H1 (cell line): Measurements from ENCODE around the gene CDC42BPB. TPM values are rescaled to one million over a fixed set of nuclear protein-coding genes. Genes with fewer than 3 reads are reported as not detected.

Source experiments
- CTCF ChIA-PET: fragments of 300-600 bp; sonication (Branson Sonifier 250); formaldehyde crosslinking; loops from one replicate; lab custom pipeline; 2021; ENCODE audit not compliant: partially characterized antibody; lab: Charles Lee
- POLR2A ChIA-PET: fragments of 300-600 bp; sonication (Branson Sonifier 250); formaldehyde crosslinking; loops from one replicate; lab custom pipeline; 2021; ENCODE audit warnings: inconsistent platforms; ENCODE audit not compliant: partially characterized antibody; lab: Charles Lee
- DNase-seq, 2 experiments: peaks; one replicate each; pipeline versions ENCODE4 v3.0.0 to v3.0.0-alpha.2; 2010 to 2022; ENCODE audit warnings: low spot score in 2 of 2, low read depth in 1 of 2, mixed read lengths in 1 of 2
- FAIRE-seq: peaks from 2 replicates; lab custom pipeline; 2011; peaks lifted over from hg19 to GRCh38; lab: Jason Lieb, UNC
- H2AFZ ChIP-seq: 2 replicates; pipeline ENCODE4 v1.8.1; 2012; ENCODE audit warnings: low read length, inconsistent platforms
- H2AK5ac ChIP-seq: 2 replicates; pipeline ENCODE4 v1.6.1; 2013; ENCODE audit warnings: low read depth, low read length
- H2BK120ac ChIP-seq: replicated peaks from 2 replicates; pipeline ENCODE3; 2013; ENCODE audit warnings: low read depth, low read length, inconsistent platforms
- H2BK12ac ChIP-seq: 2 replicates; pipeline ENCODE4 v1.6.1; 2013; ENCODE audit warnings: low read depth, low read length
- H2BK15ac ChIP-seq: 2 replicates; pipeline ENCODE4 v1.6.1; 2013; ENCODE audit warnings: low read length
- H2BK20ac ChIP-seq: 2 replicates; pipeline ENCODE4 v1.6.1; 2013; ENCODE audit warnings: low read length
- H2BK5ac ChIP-seq: 2 replicates; pipeline ENCODE4 v1.6.1; 2013; ENCODE audit warnings: low read depth, low read length
- H3K14ac ChIP-seq: 2 replicates; pipeline ENCODE4 v1.6.1; 2013; ENCODE audit warnings: inconsistent platforms; ENCODE audit not compliant: insufficient read length
- H3K18ac ChIP-seq: 2 replicates; pipeline ENCODE4 v1.6.1; 2013; ENCODE audit warnings: low read length; ENCODE audit errors: extremely low read depth
- H3K23ac ChIP-seq: 2 replicates; pipeline ENCODE4 v1.6.1; 2013; ENCODE audit warnings: inconsistent platforms; ENCODE audit not compliant: insufficient read length
- H3K23me2 ChIP-seq: 2 replicates; pipeline ENCODE4 v1.6.1; 2013; ENCODE audit warnings: low read depth, low read length
- H3K27ac ChIP-seq: 2 replicates; pipeline ENCODE4 v1.6.1; 2011; ENCODE audit warnings: low read depth, low read length, inconsistent platforms
- H3K27me3 ChIP-seq, 4 experiments: replicated peaks in 1 of 4; 1 replicate in 1 of 4; 2 replicates in 3 of 4; pipeline versions ENCODE4 v1.6.1 to v1.8.1; 2011 to 2013; ENCODE audit warnings: low read length in 3 of 4, mild to moderate bottlenecking in 3 of 4, inconsistent platforms in 2 of 4, mixed read lengths in 2 of 4, moderate library complexity in 1 of 4; ENCODE audit not compliant: control insufficient read depth in 3 of 4, insufficient read depth in 3 of 4; ENCODE audit errors: extremely low read depth in 1 of 4
- H3K36me3 ChIP-seq, 4 experiments: 2 replicates each; pipeline versions ENCODE4 v1.6.1 to v1.8.1; 2011 to 2013; ENCODE audit warnings: mild to moderate bottlenecking in 4 of 4, low read length in 3 of 4, moderate library complexity in 2 of 4, control low read depth in 1 of 4, inconsistent platforms in 1 of 4; ENCODE audit not compliant: insufficient read depth in 4 of 4, control insufficient read depth in 2 of 4
- H3K4ac ChIP-seq: replicated peaks from 2 replicates; pipeline ENCODE3; 2013; ENCODE audit warnings: low read length, low read depth, mixed read lengths, inconsistent platforms; ENCODE audit not compliant: insufficient read length
- H3K4me1 ChIP-seq, 4 experiments: replicated peaks in 1 of 4; 1 replicate in 1 of 4; 2 replicates in 3 of 4; pipeline versions ENCODE4 v1.6.1 to v1.8.1; 2011 to 2013; ENCODE audit warnings: low read length in 3 of 4, inconsistent platforms in 2 of 4, mixed read lengths in 1 of 4; ENCODE audit not compliant: insufficient read depth in 4 of 4, control insufficient read depth in 3 of 4
- H3K4me2 ChIP-seq, 2 experiments: 2 replicates each; pipeline versions ENCODE4 v1.6.1 to v1.8.1; 2011 to 2013; ENCODE audit warnings: low read depth in 2 of 2, low read length in 2 of 2, control low read depth in 1 of 2, inconsistent platforms in 1 of 2, mild to moderate bottlenecking in 1 of 2; ENCODE audit not compliant: insufficient read depth in 1 of 2
- H3K4me3 ChIP-seq, 4 experiments: fragments of 200-600, 300-600 bp in 1 of 4; sonication (generic), shearing (Covaris generic), sonication (Bioruptor Twin) in 1 of 4; 2 replicates each; pipeline versions ENCODE4 v1.5.1 to v1.8.1; 2011 to 2016; ENCODE audit warnings: low read length in 4 of 4, low read depth in 3 of 4, control low read depth in 2 of 4, inconsistent platforms in 2 of 4, mild to moderate bottlenecking in 2 of 4, mixed read lengths in 1 of 4, moderate library complexity in 1 of 4; ENCODE audit not compliant: insufficient read depth in 2 of 4; ENCODE audit errors: extremely low read depth in 1 of 4
- H3K56ac ChIP-seq: replicated peaks from 2 replicates; pipeline ENCODE3; 2013; ENCODE audit warnings: low read depth, mild to moderate bottlenecking, mixed read lengths, low read length, inconsistent platforms; ENCODE audit not compliant: insufficient read length
- H3K79me1 ChIP-seq: 2 replicates; pipeline ENCODE4 v1.6.1; 2013; ENCODE audit warnings: low read depth, low read length, control low read depth
- H3K79me2 ChIP-seq, 2 experiments: 2 replicates each; pipeline versions ENCODE4 v1.6.1 to v1.8.1; 2012 to 2013; ENCODE audit warnings: low read length in 2 of 2, mild to moderate bottlenecking in 2 of 2, inconsistent platforms in 1 of 2; ENCODE audit not compliant: insufficient read depth in 2 of 2, control insufficient read depth in 1 of 2
- H3K9ac ChIP-seq, 4 experiments: replicated peaks in 1 of 4; 1 replicate in 1 of 4; 2 replicates in 3 of 4; pipeline versions ENCODE4 v1.6.1 to v1.8.1; 2011 to 2013; ENCODE audit warnings: low read depth in 3 of 4, low read length in 3 of 4, control low read depth in 2 of 4, mild to moderate bottlenecking in 2 of 4, moderate library complexity in 2 of 4, inconsistent platforms in 1 of 4; ENCODE audit errors: extremely low read depth in 1 of 4
- H3K9me3 ChIP-seq, 2 experiments: 2 replicates each; pipeline versions ENCODE4 v1.6.1 to v1.8.1; 2012 to 2013; ENCODE audit warnings: mild to moderate bottlenecking in 2 of 2, moderate library complexity in 2 of 2, control low read depth in 1 of 2, inconsistent platforms in 1 of 2, low read depth in 1 of 2, low read length in 1 of 2, mixed read lengths in 1 of 2; ENCODE audit not compliant: insufficient read depth in 2 of 2
- H4K20me1 ChIP-seq, 2 experiments: replicated peaks in 1 of 2; 2 replicates each; pipeline versions ENCODE3 to v1.8.1; 2011 to 2013; ENCODE audit warnings: inconsistent platforms in 2 of 2, low read length in 2 of 2, mild to moderate bottlenecking in 1 of 2; ENCODE audit not compliant: insufficient read depth in 2 of 2, control insufficient read depth in 1 of 2
- H4K5ac ChIP-seq: 2 replicates; pipeline ENCODE4 v1.6.1; 2013; ENCODE audit warnings: low read length, low read depth, mixed read lengths, inconsistent platforms; ENCODE audit not compliant: insufficient read length
- H4K8ac ChIP-seq: 2 replicates; pipeline ENCODE4 v1.8.0; 2013; ENCODE audit warnings: mild to moderate bottlenecking, moderate library complexity, low read length, inconsistent platforms; ENCODE audit not compliant: insufficient read depth; ENCODE audit errors: extremely low read depth
- H4K91ac ChIP-seq: replicated peaks from 2 replicates; pipeline ENCODE3; 2013; ENCODE audit warnings: low read length, mixed read lengths, inconsistent platforms; ENCODE audit not compliant: insufficient read length
- ASH2L ChIP-seq: fragments of 200-600, 300-600 bp; sonication (generic); IDR thresholded peaks from one replicate; pipeline ENCODE4 v1.7.1; 2017; ENCODE audit warnings: low read length
- CTBP2 ChIP-seq: IDR thresholded peaks from 2 replicates; pipeline ENCODE4 v1.7.0; 2011; ENCODE audit warnings: borderline replicate concordance, mild to moderate bottlenecking, moderate library complexity, mixed read lengths, low read length; ENCODE audit not compliant: insufficient read depth, insufficient read length
- EGR1 ChIP-seq: IDR thresholded peaks from 2 replicates; pipeline ENCODE4 v1.6.1; 2011; ENCODE audit warnings: low read depth, low read length, borderline replicate concordance
- EZH2 ChIP-seq: fragments of 200-600 bp; sonication (generic); IDR thresholded peaks from 2 replicates; pipeline ENCODE4 v1.7.1; 2012; ENCODE audit warnings: low read depth, mild to moderate bottlenecking, moderate library complexity, low read length, inconsistent platforms; ENCODE audit not compliant: severe bottlenecking
- GABPA ChIP-seq: IDR thresholded peaks from 2 replicates; pipeline ENCODE4 v1.6.1; 2011; ENCODE audit warnings: mild to moderate bottlenecking, low read length, moderate library complexity, borderline replicate concordance; ENCODE audit not compliant: insufficient read depth
- KDM1A ChIP-seq: fragments of 200-600, 300-600 bp; sonication (generic); IDR thresholded peaks from 2 replicates; pipeline ENCODE4 v1.7.1; 2016; ENCODE audit warnings: mild to moderate bottlenecking, low read length, borderline replicate concordance
- NRF1 ChIP-seq: IDR thresholded peaks from 2 replicates; pipeline ENCODE4 v1.6.1; 2011; ENCODE audit warnings: mild to moderate bottlenecking, low read depth, low read length, improper control_type of control experiment
- POLR2AphosphoS5 ChIP-seq: IDR thresholded peaks from 2 replicates; pipeline ENCODE4 v1.6.1; 2011; ENCODE audit warnings: low read depth, low read length
- RNF2 ChIP-seq: fragments of 200-900, 300-1000 bp; sonication (generic); IDR thresholded peaks from 2 replicates; pipeline ENCODE4 v1.7.1; 2016; ENCODE audit warnings: borderline replicate concordance, low read depth, mild to moderate bottlenecking, antibody characterized with exemption, low read length; ENCODE audit not compliant: poor library complexity, severe bottlenecking; ENCODE audit errors: missing control alignments
- SP2 ChIP-seq: IDR thresholded peaks from 2 replicates; pipeline ENCODE4 v1.6.1; 2012; ENCODE audit warnings: mild to moderate bottlenecking, low read length, inconsistent platforms
- SP4 ChIP-seq: IDR thresholded peaks from 2 replicates; pipeline ENCODE4 v1.6.1; 2012; ENCODE audit warnings: low read length, inconsistent platforms
- YY1 ChIP-seq: IDR thresholded peaks from 2 replicates; pipeline ENCODE4 v1.6.1; 2011; ENCODE audit warnings: low read depth, mild to moderate bottlenecking, low read length
- ZNF274 ChIP-seq: IDR thresholded peaks from 2 replicates; pipeline ENCODE4 v1.7.0; 2012; ENCODE audit warnings: low read length, borderline replicate concordance; ENCODE audit errors: extremely low read depth
- WGBS, 2 experiments: shearing (Covaris generic) in 1 of 2; methylation state at CpG; one replicate each; pipeline versions ENCODE4 v1.1.6 to v1.1.7; 2013 to 2015; ENCODE audit warnings: low lambda C conversion rate in 2 of 2, mixed read lengths in 2 of 2, inconsistent platforms in 1 of 2, low coverage in 1 of 2, missing lambda C conversion rate in 1 of 2; ENCODE audit not compliant: insufficient replicate concordance in 2 of 2, insufficient coverage in 1 of 2, insufficient read length in 1 of 2; ENCODE audit errors: extremely low coverage in 1 of 2, missing lambda C conversion rate in 1 of 2; 5-methylcytosine and 5-hydroxymethylcytosine counted together
- polyA plus RNA-seq, 7 experiments: library from polyadenylated mRNA; depleted of rRNA in 3 of 7; stranded (reverse) in 5 of 7; unstranded in 2 of 7; fragments of >200 nt in 5 of 7; fragments of 200-250 nt in 2 of 7; gene quantifications; 1 replicate in 5 of 7; 2 replicates in 1 of 7; 4 replicates in 1 of 7; pipeline versions ENCODE4 v1.2.1 to v1.2.3, GENCODE V29; 2011 to 2013; ENCODE audit warnings: missing spikeins in 2 of 7, mixed read lengths in 2 of 7
- total RNA-seq: library from RNA; stranded (reverse); fragmentation: NEBNext Ultra II Directional; extraction: Animal tissue kit (Norgen Biotek cat#: 25700); gene quantifications from 2 replicates; pipeline ENCODE4 v1.2.1, GENCODE V29; 2021
- TF ChIP-seq, protein P1 (sequence below): IDR thresholded peaks from 2 replicates; pipeline ENCODE4 v1.6.1; 2012; ENCODE audit warnings: inconsistent platforms

CDC42BPB gene
- total and polyA plus RNA-seq, 2 of the 8 experiments (the other 6 are each of a cell fraction or from before 2014, with no cell fraction given), result 51.2 to 88.2 TPM

DNA sequence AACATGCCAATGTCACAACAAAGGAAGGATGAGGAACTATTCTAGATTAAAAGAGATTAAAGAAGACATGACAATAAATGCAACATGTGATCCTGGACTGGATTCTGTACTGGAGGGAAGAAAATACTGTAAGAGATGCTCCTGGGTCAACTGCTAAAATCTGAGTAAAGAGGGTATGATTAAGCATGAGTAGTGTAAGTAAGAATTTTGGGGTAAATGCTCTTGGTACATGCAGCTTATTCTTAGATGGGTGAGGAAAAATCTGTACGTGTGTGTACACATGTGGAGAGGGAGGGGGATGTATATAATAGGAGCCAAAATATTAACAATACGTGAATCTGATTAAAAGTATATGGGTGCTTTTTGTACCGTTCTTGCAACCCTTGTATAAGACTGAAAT, 66.0 kb downstream of the CDC42BPB start:
- no peaks in the 10 kb centered on the region for H3K23me2 ChIP-seq
- H2AFZ ChIP-seq, result no peak overlapping the region
- no peak overlapping the region for H2AK5ac ChIP-seq
- H3K4me1 ChIP-seq, result 0 out of 7 replicates have a peak, but pooled peaks cover 0 to 2% (median 0%) of the 10 kb centered on the region in 4 experiments
- H3K27me3 ChIP-seq, result no peaks in the 10 kb centered on the region
- POLR2A ChIA-PET, result no interaction called here
- H3K23ac ChIP-seq, result no peak overlapping the region
- H3K4ac ChIP-seq, result no peak overlapping the region
- no peak overlapping the region for H2BK5ac ChIP-seq
- no peak overlapping the region for H3K27ac ChIP-seq
- no peak overlapping the region for H2BK15ac ChIP-seq
- H3K79me1 ChIP-seq, result no peaks in the 10 kb centered on the region; the same call in 1 of the 2 replicates
- H4K20me1 ChIP-seq, result peaks cover 0 to 2% of the 10 kb centered on the region in 2 experiments
- no peak overlapping the region for H4K8ac ChIP-seq
- FAIRE-seq (no peak), DNase-seq (no peak)
- no peak overlapping the region for H3K18ac ChIP-seq
- H3K4me3 ChIP-seq, result no peak overlapping the region
- 0 out of 4 replicates have a peak, but pooled peaks cover 0 to 5% of the 10 kb centered on the region in 2 experiments for H3K9me3 ChIP-seq
- H2BK20ac ChIP-seq, result no peak overlapping the region
- H3K14ac ChIP-seq, result no peak overlapping the region
- CTCF ChIA-PET, result no interaction called here
- no peak overlapping the region for H3K9ac ChIP-seq
- H4K91ac ChIP-seq, result no peak overlapping the region
- peaks cover 0 to 15% (median 7%) of the 10 kb centered on the region in 4 experiments; a peak in 4 of 8 replicates for H3K36me3 ChIP-seq
- no peak overlapping the region for H4K5ac ChIP-seq
- no peak overlapping the region for H2BK120ac ChIP-seq
- H3K79me2 ChIP-seq, result peaks cover 0 to 2% of the 10 kb centered on the region in 2 experiments; a peak in 1 of 4 replicates
- H2BK12ac ChIP-seq, result no peak overlapping the region
- H3K4me2 ChIP-seq, result no peak overlapping the region
- no peak overlapping the region for H3K56ac ChIP-seq
- WGBS, 2 experiments, result 86% methylated on average over 3 of the region's 3 CpGs; no CpG with 5 or more reads in 1 of the 2 experiments
- no peak for TF ChIP-seq CTBP2
- no peak for TF ChIP-seq ASH2L
- TF ChIP-seq NRF1, result no peak
- TF ChIP-seq RNF2, result no peak
- TF ChIP-seq SP2, result no peak
- TF ChIP-seq EZH2, result no peak
- no peak for TF ChIP-seq SP4
- TF ChIP-seq KDM1A, result no peak
- TF ChIP-seq POLR2AphosphoS5, result no peak
- TF ChIP-seq GABPA, result no peak
- no peak for TF ChIP-seq YY1
- TF ChIP-seq ZNF274, result no peak
- TF ChIP-seq, protein P1, sequence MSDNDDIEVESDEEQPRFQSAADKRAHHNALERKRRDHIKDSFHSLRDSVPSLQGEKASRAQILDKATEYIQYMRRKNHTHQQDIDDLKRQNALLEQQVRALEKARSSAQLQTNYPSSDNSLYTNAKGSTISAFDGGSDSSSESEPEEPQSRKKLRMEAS, result no peak
- no peak for TF ChIP-seq EGR1
